Fibroblast of lung (primary cell): Measurements from ENCODE around the gene PNPLA7.

Experiments used
- EZH2 ChIP-seq: IDR thresholded peaks from 2 replicates; pipeline ENCODE4 v1.5.1; 2012; ENCODE audit warnings: low read length, control low read depth, mild to moderate bottlenecking; ENCODE audit errors: missing control alignments
- TF ChIP-seq, protein P1 (sequence below), 2 donors: IDR thresholded peaks in 1 of 2; conservative IDR thresholded peaks in 1 of 2; 1 replicate in 1 of 2; 2 replicates in 1 of 2; pipeline ENCODE4 v1.5.1; 2011 to 2012; ENCODE audit warnings: low read length in 2 of 2, control low read depth in 1 of 2, inconsistent platforms in 1 of 2, low read depth in 1 of 2, mild to moderate bottlenecking in 1 of 2

DNA sequence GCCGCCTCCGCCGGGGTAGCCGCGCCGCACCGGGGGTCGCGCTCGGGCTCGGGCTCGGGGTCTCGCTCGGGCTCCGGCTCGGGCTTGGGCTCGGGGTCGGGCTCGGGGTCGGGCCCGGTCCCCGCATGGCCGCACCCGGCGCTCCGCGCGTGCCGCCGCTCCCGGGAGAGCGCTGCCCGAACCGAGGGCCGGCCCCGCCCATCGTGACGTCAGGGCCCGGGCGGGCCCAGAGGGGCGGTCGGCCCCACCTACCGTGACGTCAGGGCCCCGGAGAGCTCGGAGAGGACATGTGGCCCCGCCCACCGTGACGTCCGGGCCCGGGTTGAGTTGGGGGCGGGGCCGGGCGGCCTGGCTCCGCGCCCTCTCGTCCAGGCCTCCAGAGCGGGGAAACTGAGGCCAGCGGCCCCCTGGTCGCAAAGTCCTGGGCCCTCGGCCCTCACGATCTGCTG, 91.0 kb downstream of the PNPLA7 start, which contains the start of gene NSMF:
- TF ChIP-seq EZH2, result no peak
- TF ChIP-seq, protein P1, sequence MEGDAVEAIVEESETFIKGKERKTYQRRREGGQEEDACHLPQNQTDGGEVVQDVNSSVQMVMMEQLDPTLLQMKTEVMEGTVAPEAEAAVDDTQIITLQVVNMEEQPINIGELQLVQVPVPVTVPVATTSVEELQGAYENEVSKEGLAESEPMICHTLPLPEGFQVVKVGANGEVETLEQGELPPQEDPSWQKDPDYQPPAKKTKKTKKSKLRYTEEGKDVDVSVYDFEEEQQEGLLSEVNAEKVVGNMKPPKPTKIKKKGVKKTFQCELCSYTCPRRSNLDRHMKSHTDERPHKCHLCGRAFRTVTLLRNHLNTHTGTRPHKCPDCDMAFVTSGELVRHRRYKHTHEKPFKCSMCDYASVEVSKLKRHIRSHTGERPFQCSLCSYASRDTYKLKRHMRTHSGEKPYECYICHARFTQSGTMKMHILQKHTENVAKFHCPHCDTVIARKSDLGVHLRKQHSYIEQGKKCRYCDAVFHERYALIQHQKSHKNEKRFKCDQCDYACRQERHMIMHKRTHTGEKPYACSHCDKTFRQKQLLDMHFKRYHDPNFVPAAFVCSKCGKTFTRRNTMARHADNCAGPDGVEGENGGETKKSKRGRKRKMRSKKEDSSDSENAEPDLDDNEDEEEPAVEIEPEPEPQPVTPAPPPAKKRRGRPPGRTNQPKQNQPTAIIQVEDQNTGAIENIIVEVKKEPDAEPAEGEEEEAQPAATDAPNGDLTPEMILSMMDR (conservative IDR thresholded peaks at IDR 0.05 in 1 of 2, IDR thresholded peaks at IDR 0.05 in 1 of 2; ENCODE audit: low read depth in 1 of 2, low read length in 2 of 2), result no peak
